Measurements from ENCODE around the gene TRIM67. TPM values are rescaled to one million over a fixed set of nuclear protein-coding genes. Genes with fewer than 3 reads are reported as not detected.

Gene TRIM67
- total RNA-seq, 1 donor from 2014 or later, result not detected

DNA sequence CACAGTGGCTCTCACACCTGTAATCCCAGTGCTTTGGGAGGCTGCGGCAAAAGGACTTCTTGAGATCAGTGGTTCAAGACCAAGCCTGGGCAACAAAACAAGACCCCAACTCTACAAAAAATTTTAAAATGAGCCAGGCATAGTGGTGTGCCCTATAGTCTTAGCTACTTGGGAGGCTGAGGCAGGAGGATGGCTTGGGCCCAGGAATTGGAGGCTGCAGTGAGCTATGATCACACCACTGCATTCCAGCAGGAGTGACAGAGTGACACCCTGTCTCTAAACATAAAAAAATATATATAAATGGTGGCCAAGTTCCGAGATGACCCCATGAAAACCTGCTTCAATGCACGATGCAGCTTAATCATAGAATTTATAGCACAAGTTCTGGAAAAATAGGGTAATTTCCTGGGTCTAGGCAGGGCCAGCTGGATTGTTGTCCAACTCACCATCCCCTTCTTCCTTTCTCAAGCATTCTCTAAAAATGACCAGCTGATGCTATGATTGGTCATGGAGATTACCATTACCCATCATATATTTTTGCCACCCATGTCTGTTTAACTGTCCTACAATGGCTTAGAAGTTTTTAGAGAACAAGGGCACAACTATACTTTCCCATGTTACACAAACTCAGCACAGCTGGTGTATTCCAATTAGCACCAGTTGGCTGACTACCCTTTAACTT, 73.8 kb downstream of the TRIM67 start:
- Histone ChIP-seq H3K27me3 (ENCODE audit: control insufficient read depth, insufficient read depth, low read length) (no peaks in the 10 kb centered on the region), H3K36me3 (ENCODE audit: control insufficient read depth, insufficient read depth, low read length) (peaks cover 12% of the 10 kb centered on the region), H3K4me3 (ENCODE audit: low read depth, low read length) (no peak overlapping the region)
- TF ChIP-seq, protein P1, sequence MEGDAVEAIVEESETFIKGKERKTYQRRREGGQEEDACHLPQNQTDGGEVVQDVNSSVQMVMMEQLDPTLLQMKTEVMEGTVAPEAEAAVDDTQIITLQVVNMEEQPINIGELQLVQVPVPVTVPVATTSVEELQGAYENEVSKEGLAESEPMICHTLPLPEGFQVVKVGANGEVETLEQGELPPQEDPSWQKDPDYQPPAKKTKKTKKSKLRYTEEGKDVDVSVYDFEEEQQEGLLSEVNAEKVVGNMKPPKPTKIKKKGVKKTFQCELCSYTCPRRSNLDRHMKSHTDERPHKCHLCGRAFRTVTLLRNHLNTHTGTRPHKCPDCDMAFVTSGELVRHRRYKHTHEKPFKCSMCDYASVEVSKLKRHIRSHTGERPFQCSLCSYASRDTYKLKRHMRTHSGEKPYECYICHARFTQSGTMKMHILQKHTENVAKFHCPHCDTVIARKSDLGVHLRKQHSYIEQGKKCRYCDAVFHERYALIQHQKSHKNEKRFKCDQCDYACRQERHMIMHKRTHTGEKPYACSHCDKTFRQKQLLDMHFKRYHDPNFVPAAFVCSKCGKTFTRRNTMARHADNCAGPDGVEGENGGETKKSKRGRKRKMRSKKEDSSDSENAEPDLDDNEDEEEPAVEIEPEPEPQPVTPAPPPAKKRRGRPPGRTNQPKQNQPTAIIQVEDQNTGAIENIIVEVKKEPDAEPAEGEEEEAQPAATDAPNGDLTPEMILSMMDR (IDR thresholded peaks at IDR 0.05; ENCODE audit: insufficient read depth, low read length, severe bottlenecking), result no peak
- DNase-seq (ENCODE audit: low read depth) (no peak), FAIRE-seq (no peak)

DNA sequence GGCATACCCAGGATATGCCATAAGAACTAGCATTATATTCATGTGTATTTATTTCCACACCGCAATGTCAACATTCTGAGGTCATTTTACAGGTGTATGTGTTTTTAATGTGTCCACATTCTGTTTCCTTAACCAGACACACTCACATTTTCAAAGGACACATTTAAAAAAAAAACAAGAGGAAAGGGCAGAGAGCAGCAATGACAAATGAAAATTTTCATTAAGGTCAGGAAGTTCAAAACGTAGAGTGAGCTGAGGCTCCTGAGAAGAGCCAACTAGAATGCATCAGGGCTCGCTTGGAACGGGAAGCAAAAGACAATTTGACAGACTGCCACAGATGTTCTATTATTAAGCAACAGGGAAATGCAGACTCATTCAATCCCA, 74.3 kb downstream of the TRIM67 start:
- H3K4me3 ChIP-seq (ENCODE audit: low read depth, low read length), result no peak overlapping the region
- FAIRE-seq (no peak), DNase-seq (ENCODE audit: low read depth) (no peak)
- H3K27me3 ChIP-seq (ENCODE audit: control insufficient read depth, insufficient read depth, low read length), result no peaks in the 10 kb centered on the region
- peaks cover 12% of the 10 kb centered on the region for H3K36me3 ChIP-seq (ENCODE audit: control insufficient read depth, insufficient read depth, low read length)
- TF ChIP-seq, protein P1 (IDR thresholded peaks at IDR 0.05; ENCODE audit: insufficient read depth, low read length, severe bottlenecking), result no peak

DNA sequence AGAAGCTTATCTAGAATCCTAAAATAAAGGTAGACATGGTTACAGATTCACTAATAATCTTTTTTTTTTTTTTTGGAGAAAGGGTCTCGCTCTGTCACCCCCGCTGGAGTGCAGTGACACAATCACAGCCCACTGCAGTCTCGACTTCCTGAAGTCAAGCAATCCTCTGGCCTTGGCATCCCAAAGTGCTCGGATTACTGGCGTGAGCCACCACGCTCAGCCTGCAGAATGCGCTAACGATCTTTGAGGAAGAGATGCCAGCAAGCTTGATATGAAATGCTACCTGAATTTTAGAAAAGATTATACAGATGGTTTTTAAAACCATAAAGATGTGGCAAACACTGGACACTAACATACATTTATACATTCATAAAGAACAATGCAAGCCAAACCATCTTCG, 75.1 kb downstream of the TRIM67 start:
- peaks cover 12% of the 10 kb centered on the region for H3K36me3 ChIP-seq (ENCODE audit: control insufficient read depth, insufficient read depth, low read length)
- DNase-seq (ENCODE audit: low read depth), result no peak
- no peaks in the 10 kb centered on the region for H3K27me3 ChIP-seq (ENCODE audit: control insufficient read depth, insufficient read depth, low read length)
- no peak for FAIRE-seq
- H3K4me3 ChIP-seq (ENCODE audit: low read depth, low read length), result no peak overlapping the region
- TF ChIP-seq, protein P1 (IDR thresholded peaks at IDR 0.05; ENCODE audit: insufficient read depth, low read length, severe bottlenecking), result no peak

DNA sequence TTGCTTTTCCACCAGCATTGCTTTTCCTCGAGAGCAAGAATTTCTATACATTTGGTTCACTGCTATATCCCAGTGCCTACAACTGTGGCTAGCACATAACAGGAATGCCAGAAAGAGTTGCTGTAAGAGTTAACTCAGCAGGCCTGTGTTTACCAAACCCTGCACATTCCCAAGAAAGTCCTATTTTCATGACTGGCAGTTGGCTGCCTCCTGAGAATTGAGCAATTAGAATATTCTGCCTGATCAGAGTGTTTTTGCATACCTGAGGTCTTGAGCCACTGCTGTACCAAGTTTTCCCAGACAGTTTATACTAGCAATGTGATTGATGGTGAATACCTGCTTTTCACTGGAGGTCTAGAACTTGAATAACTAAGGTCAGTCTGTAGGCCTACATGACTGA, 76.4 kb downstream of the TRIM67 start:
- DNase-seq (ENCODE audit: low read depth) (no peak), FAIRE-seq (no peak)
- H3K36me3 ChIP-seq (ENCODE audit: control insufficient read depth, insufficient read depth, low read length), result peaks cover 10% of the 10 kb centered on the region
- no peak overlapping the region for H3K4me3 ChIP-seq (ENCODE audit: low read depth, low read length)
- TF ChIP-seq, protein P1 (IDR thresholded peaks at IDR 0.05; ENCODE audit: insufficient read depth, low read length, severe bottlenecking), result no peak
- H3K27me3 ChIP-seq (ENCODE audit: control insufficient read depth, insufficient read depth, low read length), result no peaks in the 10 kb centered on the region

DNA sequence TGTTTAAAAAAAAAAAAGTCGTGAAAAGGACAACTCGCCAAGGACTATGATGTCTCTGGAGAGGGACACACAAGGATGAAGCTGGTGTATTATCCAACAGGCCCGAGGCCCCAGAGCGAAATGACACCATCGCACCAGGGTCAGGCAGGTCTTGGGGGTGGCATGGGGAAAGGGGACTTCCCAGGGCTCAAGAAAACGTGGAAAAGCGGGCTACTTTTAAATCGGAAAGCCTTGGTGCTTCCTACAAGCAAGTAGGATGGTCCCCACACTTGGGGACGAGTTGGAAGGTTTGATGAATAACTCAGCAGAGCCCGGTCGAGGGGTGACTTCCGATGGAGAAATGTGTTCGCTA, 78.6 kb downstream of the TRIM67 start:
- H3K27me3 ChIP-seq (ENCODE audit: control insufficient read depth, insufficient read depth, low read length), result no peaks in the 10 kb centered on the region
- peak; percentile 19 for DNase-seq (ENCODE audit: low read depth)
- TF ChIP-seq, protein P1 (IDR thresholded peaks at IDR 0.05; ENCODE audit: insufficient read depth, low read length, severe bottlenecking), result no peak
- H3K4me3 ChIP-seq (ENCODE audit: low read depth, low read length), result peak overlapping the region; percentile 82
- no peak for FAIRE-seq
- H3K36me3 ChIP-seq (ENCODE audit: control insufficient read depth, insufficient read depth, low read length), result peaks cover 10% of the 10 kb centered on the region

Measured in bronchial epithelial cell (primary cell).